ENCODE data around the gene TPSG1. TPM values are rescaled to one million over a fixed set of nuclear protein-coding genes. Genes with fewer than 3 reads are reported as not detected.
"Not testable (repeated sequence)": the region's sequence is repeated elsewhere in the genome, so short reads cannot be mapped to it uniquely, and the experiment has no call there.

The TPSG1 gene
- total and polyA plus RNA-seq, 2 experiments from 2014 or later, result 0.81 TPM; not detected in 1

DNA sequence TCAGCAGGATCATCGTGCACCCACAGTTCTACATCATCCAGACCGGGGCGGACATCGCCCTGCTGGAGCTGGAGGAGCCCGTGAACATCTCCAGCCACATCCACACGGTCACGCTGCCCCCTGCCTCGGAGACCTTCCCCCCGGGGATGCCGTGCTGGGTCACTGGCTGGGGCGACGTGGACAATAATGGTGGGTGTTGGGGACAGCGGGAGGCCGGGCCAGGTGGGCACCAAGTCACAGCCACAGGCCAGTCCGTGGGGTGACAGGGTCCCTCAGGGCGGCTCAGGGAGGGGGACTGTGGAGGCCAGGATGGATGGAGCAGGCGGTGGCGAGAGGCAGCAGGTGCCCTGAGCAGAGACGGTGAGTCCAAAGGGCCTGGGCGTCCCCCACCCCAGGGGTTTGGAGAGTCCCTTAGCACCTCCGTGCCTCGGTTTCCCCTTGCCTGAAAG is 31.8 kb upstream of the TPSG1 start:
- H3K79me2 ChIP-seq (replicated peaks; ENCODE audit: insufficient read depth), result no peaks in the 10 kb centered on the region
- no peak for ATAC-seq

DNA sequence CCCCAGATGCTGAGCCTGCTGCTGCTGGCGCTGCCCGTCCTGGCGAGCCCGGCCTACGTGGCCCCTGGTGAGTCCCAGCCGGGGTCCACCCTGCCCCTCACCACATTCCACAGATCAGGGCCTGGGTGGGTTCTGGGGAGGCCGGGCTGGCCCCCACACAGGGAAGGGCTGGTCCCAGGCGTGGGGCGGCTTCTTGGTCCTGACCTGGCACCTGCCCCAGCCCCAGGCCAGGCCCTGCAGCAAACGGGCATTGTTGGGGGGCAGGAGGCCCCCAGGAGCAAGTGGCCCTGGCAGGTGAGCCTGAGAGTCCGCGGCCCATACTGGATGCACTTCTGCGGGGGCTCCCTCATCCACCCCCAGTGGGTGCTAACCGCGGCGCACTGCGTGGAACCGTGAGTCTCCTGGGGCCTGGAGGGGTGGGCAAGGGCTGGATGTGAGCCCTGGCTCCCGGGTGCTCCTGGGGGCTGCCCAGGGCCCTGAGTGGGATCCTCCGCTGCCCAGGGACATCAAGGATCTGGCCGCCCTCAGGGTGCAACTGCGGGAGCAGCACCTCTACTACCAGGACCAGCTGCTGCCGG is 31.3 kb upstream of the TPSG1 start:
- not testable (repeated sequence) for H3K79me2 ChIP-seq (replicated peaks; ENCODE audit: insufficient read depth); H4K20me1 ChIP-seq (replicated peaks; ENCODE audit: insufficient read depth); H3K9me3 Mint-ChIP-seq; H3K4me3 ChIP-seq; DNase-seq (ENCODE audit: low spot score); H3K27me3 ChIP-seq (ENCODE audit: insufficient read depth); H3K4me1 ChIP-seq (ENCODE audit: insufficient read depth); H3K4me3 Mint-ChIP-seq; H3K27ac ChIP-seq (ENCODE audit: low read depth); ATAC-seq; H3K36me3 ChIP-seq (ENCODE audit: insufficient read depth); H3K9me2 ChIP-seq (ENCODE audit: insufficient read depth); H3K36me3 Mint-ChIP-seq (ENCODE audit: low read depth); H3K27ac Mint-ChIP-seq; H3F3A ChIP-seq (replicated peaks; ENCODE audit: low read depth); H3K4me2 ChIP-seq; H2AFZ ChIP-seq
- H3K4me1 Mint-ChIP-seq, result peaks cover 11% of the 10 kb centered on the region
- H3K27me3 Mint-ChIP-seq (ENCODE audit: insufficient read depth, low read depth, poor library complexity), result peaks cover 21% of the 10 kb centered on the region

More for the DNA sequence above, 31.8 kb upstream of the TPSG1 start:
- Histone ChIP-seq H3F3A (replicated peaks; ENCODE audit: low read depth) (no peaks in the 10 kb centered on the region), H3K27me3 (ENCODE audit: insufficient read depth) (no peaks in the 10 kb centered on the region), H3K36me3 (ENCODE audit: insufficient read depth) (no peaks in the 10 kb centered on the region), H3K4me3 (no peak overlapping the region), H3K9me2 (ENCODE audit: insufficient read depth) (no peaks in the 10 kb centered on the region), H4K20me1 (replicated peaks; ENCODE audit: insufficient read depth) (0 out of 2 replicates have a peak, but pooled peaks cover under 1% of the 10 kb centered on the region), H3K4me1 (ENCODE audit: insufficient read depth) (no peaks in the 10 kb centered on the region), H3K4me2 (no peak overlapping the region), H2AFZ (no peak overlapping the region), H3K27ac (ENCODE audit: low read depth) (no peak overlapping the region)
- Mint-ChIP-seq H3K4me3 (no peak overlapping the region), H3K9me3 (no peaks in the 10 kb centered on the region), H3K36me3 (ENCODE audit: low read depth) (no peaks in the 10 kb centered on the region), H3K27ac (no peak overlapping the region), H3K27me3 (ENCODE audit: insufficient read depth, low read depth, poor library complexity) (peaks cover 23% of the 10 kb centered on the region), H3K4me1 (peaks cover 11% of the 10 kb centered on the region)
- no peak for TF ChIP-seq CREB1 (CRISPR knock-in tag; IDR thresholded peaks at IDR 0.05; ENCODE audit: low read depth)
- no peak for DNase-seq (ENCODE audit: low spot score)

DNA sequence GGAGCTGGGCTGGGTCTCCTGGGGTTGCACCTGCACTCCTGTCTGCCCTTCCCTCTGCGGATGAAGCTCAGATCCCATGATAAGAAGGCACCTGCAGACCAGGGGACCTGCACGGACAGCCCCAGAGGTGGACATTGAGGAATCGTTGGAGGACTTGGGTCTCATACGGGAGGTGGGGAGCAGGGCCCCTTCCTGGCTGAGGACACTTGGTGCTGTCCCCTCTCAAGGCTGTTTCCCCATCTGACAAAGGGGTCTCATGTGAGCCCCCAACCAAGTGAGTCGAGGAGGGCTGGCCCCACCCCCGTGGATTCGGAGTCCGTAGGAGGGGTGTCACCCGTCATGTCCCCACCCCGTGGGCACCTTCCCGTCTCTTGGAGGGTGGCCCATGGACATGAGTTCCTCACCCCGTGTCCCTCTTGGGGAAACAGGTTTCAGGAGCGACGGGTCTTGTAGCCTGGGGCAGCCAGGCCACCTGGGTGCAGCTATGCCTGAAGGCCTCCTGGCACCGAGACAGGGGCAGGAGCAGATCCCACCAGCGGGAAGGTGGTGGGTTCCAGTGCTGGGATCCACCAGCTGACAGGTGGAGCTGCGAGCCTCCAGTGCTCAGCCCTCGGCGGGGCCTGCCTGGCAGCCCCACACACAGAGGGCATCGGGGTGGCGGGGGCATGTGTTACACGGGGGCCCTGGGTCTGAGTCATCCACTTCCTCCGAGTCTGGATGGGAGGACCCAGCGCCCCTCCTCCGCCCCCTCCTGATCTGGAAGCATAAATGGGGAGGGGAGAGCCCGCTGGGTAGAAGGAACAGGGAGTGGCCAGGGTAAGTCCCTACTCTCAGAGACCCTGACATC is 30.4 kb upstream of the TPSG1 start, which contains the start of gene TPSD1:
Gene TPSD1 (plus strand): TSS at position 794 of the 847 bp plus-strand sequence. CDS start 212 bp downstream, outside the sequence.
- not testable (repeated sequence) for H3K36me3 ChIP-seq (ENCODE audit: insufficient read depth); H3K4me1 ChIP-seq (ENCODE audit: insufficient read depth); H3K9me3 Mint-ChIP-seq; H3K79me2 ChIP-seq (replicated peaks; ENCODE audit: insufficient read depth); H3F3A ChIP-seq (replicated peaks; ENCODE audit: low read depth); H3K4me3 ChIP-seq; H3K4me1 Mint-ChIP-seq; H4K20me1 ChIP-seq (replicated peaks; ENCODE audit: insufficient read depth); H3K27me3 ChIP-seq (ENCODE audit: insufficient read depth); H2AFZ ChIP-seq; H3K4me2 ChIP-seq; ATAC-seq; H3K36me3 Mint-ChIP-seq (ENCODE audit: low read depth); H3K4me3 Mint-ChIP-seq; DNase-seq (ENCODE audit: low spot score); H3K27ac ChIP-seq (ENCODE audit: low read depth); H3K9me2 ChIP-seq (ENCODE audit: insufficient read depth); H3K27ac Mint-ChIP-seq
- peaks cover 19% of the 10 kb centered on the region for H3K27me3 Mint-ChIP-seq (ENCODE audit: insufficient read depth, low read depth, poor library complexity)

DNA sequence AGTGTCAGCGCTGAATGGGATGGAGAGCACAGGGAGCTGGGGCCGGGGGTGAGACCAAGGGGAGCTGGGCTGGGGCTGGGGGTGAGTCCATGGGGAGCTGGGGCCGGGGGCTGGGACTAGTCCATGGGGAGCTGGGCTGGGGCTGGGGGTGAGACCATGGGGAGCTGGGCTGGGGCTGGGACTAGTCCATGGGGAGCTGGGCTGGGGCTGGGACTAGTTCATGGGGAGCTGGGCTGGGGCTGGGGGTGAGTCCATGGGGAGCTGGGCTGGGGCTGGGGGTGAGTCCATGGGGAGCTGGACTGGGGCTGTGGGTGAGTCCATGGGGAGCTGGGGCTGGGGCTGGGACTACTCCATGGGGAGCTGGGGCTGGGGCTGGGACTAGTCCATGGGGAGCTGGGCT is 29.8 kb upstream of the TPSG1 start:
- not testable (repeated sequence) for H3K36me3 Mint-ChIP-seq (ENCODE audit: low read depth); H3K4me1 ChIP-seq (ENCODE audit: insufficient read depth); H3K27ac ChIP-seq (ENCODE audit: low read depth); H3F3A ChIP-seq (replicated peaks; ENCODE audit: low read depth); H3K4me1 Mint-ChIP-seq; H3K4me3 Mint-ChIP-seq; H2AFZ ChIP-seq; H4K20me1 ChIP-seq (replicated peaks; ENCODE audit: insufficient read depth); H3K36me3 ChIP-seq (ENCODE audit: insufficient read depth); H3K4me3 ChIP-seq; H3K9me2 ChIP-seq (ENCODE audit: insufficient read depth); H3K79me2 ChIP-seq (replicated peaks; ENCODE audit: insufficient read depth); H3K27me3 ChIP-seq (ENCODE audit: insufficient read depth); ATAC-seq; H3K4me2 ChIP-seq; DNase-seq (ENCODE audit: low spot score); H3K27ac Mint-ChIP-seq; H3K9me3 Mint-ChIP-seq
- H3K27me3 Mint-ChIP-seq (ENCODE audit: insufficient read depth, low read depth, poor library complexity), result peaks cover 13% of the 10 kb centered on the region

GRCh38 chr16:1253701-1254364 is 28.8 kb upstream of the TPSG1 start:
- ATAC-seq, result peak; percentile 83
- not testable (repeated sequence) for DNase-seq (ENCODE audit: low spot score); H3K27ac Mint-ChIP-seq; H3K4me3 ChIP-seq; H4K20me1 ChIP-seq (replicated peaks; ENCODE audit: insufficient read depth); H3K79me2 ChIP-seq (replicated peaks; ENCODE audit: insufficient read depth); H3K27me3 Mint-ChIP-seq (ENCODE audit: insufficient read depth, low read depth, poor library complexity); H3K4me1 Mint-ChIP-seq; H3K4me3 Mint-ChIP-seq; H3K27ac ChIP-seq (ENCODE audit: low read depth); H3K4me2 ChIP-seq; H2AFZ ChIP-seq; H3K36me3 Mint-ChIP-seq (ENCODE audit: low read depth); H3K36me3 ChIP-seq (ENCODE audit: insufficient read depth); H3K9me3 Mint-ChIP-seq; H3K4me1 ChIP-seq (ENCODE audit: insufficient read depth); H3K9me2 ChIP-seq (ENCODE audit: insufficient read depth); H3K27me3 ChIP-seq (ENCODE audit: insufficient read depth); H3F3A ChIP-seq (replicated peaks; ENCODE audit: low read depth)

- H3K27me3 Mint-ChIP-seq (ENCODE audit: insufficient read depth, low read depth, poor library complexity), result peaks cover 17% of the 10 kb centered on the region
- peaks cover 19% of the 10 kb centered on the region; the same call in 1 of the 2 replicates for H3K27me3 ChIP-seq (ENCODE audit: insufficient read depth)
- ATAC-seq, result peak; percentile 71
- H3K9me3 Mint-ChIP-seq; H3K27ac Mint-ChIP-seq; H3K4me1 ChIP-seq (ENCODE audit: insufficient read depth); H4K20me1 ChIP-seq (replicated peaks; ENCODE audit: insufficient read depth); DNase-seq (ENCODE audit: low spot score); H3K4me1 Mint-ChIP-seq; H3K4me3 ChIP-seq; H3K4me2 ChIP-seq; H3K36me3 ChIP-seq (ENCODE audit: insufficient read depth); H3K27ac ChIP-seq (ENCODE audit: low read depth); H3K9me2 ChIP-seq (ENCODE audit: insufficient read depth); H3K36me3 Mint-ChIP-seq (ENCODE audit: low read depth); H3K79me2 ChIP-seq (replicated peaks; ENCODE audit: insufficient read depth); H3F3A ChIP-seq (replicated peaks; ENCODE audit: low read depth); H3K4me3 Mint-ChIP-seq; H2AFZ ChIP-seq: not testable (repeated sequence)
Observed at GRCh38 chr16:1249031-1249755, 24.1 kb upstream of the TPSG1 start.

All from GM23338 (cell line).